Measurements from ENCODE around the gene MKLN1. TPM values are rescaled to one million over a fixed set of nuclear protein-coding genes. Genes with fewer than 3 reads are reported as not detected.

Gene MKLN1
- polyA plus RNA-seq, 1 donor from 2014 or later = 15.9 TPM

GRCh38 chr7:131293018-131293417, 34.7 kb upstream of the MKLN1 start (continued):
- TF ChIP-seq SMC3 (conservative IDR thresholded peaks at IDR 0.05; ENCODE audit: poor library complexity) = no peak

GRCh38 chr7:131294553-131294952, 33.1 kb upstream of the MKLN1 start:
- Histone ChIP-seq H3K36me3 (ENCODE audit: insufficient read depth, low read length) (no peaks in the 10 kb centered on the region), H3K27me3 (ENCODE audit: insufficient read depth, low read depth, low read length) (no peaks in the 10 kb centered on the region), H3K9me3 (ENCODE audit: low read length) (no peaks in the 10 kb centered on the region), H2AFZ (ENCODE audit: low read depth, low read length) (no peak overlapping the region), H3K27ac (ENCODE audit: low read length) (no peak overlapping the region), H3K4me2 (ENCODE audit: low read length) (no peak overlapping the region), H3F3A (ENCODE audit: insufficient read depth, low read length, poor library complexity, severe bottlenecking) (no peaks in the 10 kb centered on the region), H3K9me2 (ENCODE audit: insufficient read depth, low read length) (no peaks in the 10 kb centered on the region), H3K4me3 (ENCODE audit: low read length) (no peak overlapping the region), H4K20me1 (ENCODE audit: insufficient read depth) (no peaks in the 10 kb centered on the region), H3K79me2 (replicated peaks; ENCODE audit: insufficient read depth, low read length) (no peaks in the 10 kb centered on the region), H3K9ac (ENCODE audit: low read length) (no peak overlapping the region)
- TF ChIP-seq SMC3 (conservative IDR thresholded peaks at IDR 0.05; ENCODE audit: poor library complexity) (no peak), TAF1 (IDR thresholded peaks at IDR 0.05; ENCODE audit: low read depth) (no peak), REST (IDR thresholded peaks at IDR 0.05; ENCODE audit: borderline replicate concordance) (no peak), RAD21 (conservative IDR thresholded peaks at IDR 0.05) (no peak), EZH2 (IDR thresholded peaks at IDR 0.05; ENCODE audit: borderline replicate concordance, insufficient read depth, low read length, poor library complexity, severe bottlenecking) (no peak), MXI1 (conservative IDR thresholded peaks at IDR 0.05; ENCODE audit: poor library complexity, severe bottlenecking) (no peak), POLR2AphosphoS5 (IDR thresholded peaks at IDR 0.05) (no peak), CTCF (IDR thresholded peaks at IDR 0.05; ENCODE audit: poor library complexity, severe bottlenecking) (no peak), EP300 (conservative IDR thresholded peaks at IDR 0.05; ENCODE audit: poor library complexity, severe bottlenecking) (no peak)

- Histone ChIP-seq H3K9me3 (ENCODE audit: low read length) (no peaks in the 10 kb centered on the region), H3K4me3 (ENCODE audit: low read length) (no peak overlapping the region), H3F3A (ENCODE audit: insufficient read depth, low read length, poor library complexity, severe bottlenecking) (no peaks in the 10 kb centered on the region), H3K79me2 (replicated peaks; ENCODE audit: insufficient read depth, low read length) (no peaks in the 10 kb centered on the region), H3K4me2 (ENCODE audit: low read length) (no peak overlapping the region), H2AFZ (ENCODE audit: low read depth, low read length) (no peak overlapping the region), H3K27ac (ENCODE audit: low read length) (no peak overlapping the region), H3K9me2 (ENCODE audit: insufficient read depth, low read length) (no peaks in the 10 kb centered on the region), H3K9ac (ENCODE audit: low read length) (no peak overlapping the region), H4K20me1 (ENCODE audit: insufficient read depth) (no peaks in the 10 kb centered on the region), H3K27me3 (ENCODE audit: insufficient read depth, low read depth, low read length) (no peaks in the 10 kb centered on the region), H3K36me3 (ENCODE audit: insufficient read depth, low read length) (no peaks in the 10 kb centered on the region)
- TF ChIP-seq REST (IDR thresholded peaks at IDR 0.05; ENCODE audit: borderline replicate concordance) (no peak), SMC3 (conservative IDR thresholded peaks at IDR 0.05; ENCODE audit: poor library complexity) (no peak), POLR2AphosphoS5 (IDR thresholded peaks at IDR 0.05) (no peak), RAD21 (conservative IDR thresholded peaks at IDR 0.05) (no peak), TAF1 (IDR thresholded peaks at IDR 0.05; ENCODE audit: low read depth) (no peak), MXI1 (conservative IDR thresholded peaks at IDR 0.05; ENCODE audit: poor library complexity, severe bottlenecking) (no peak), EZH2 (IDR thresholded peaks at IDR 0.05; ENCODE audit: borderline replicate concordance, insufficient read depth, low read length, poor library complexity, severe bottlenecking) (no peak), CTCF (IDR thresholded peaks at IDR 0.05; ENCODE audit: poor library complexity, severe bottlenecking) (no peak), EP300 (conservative IDR thresholded peaks at IDR 0.05; ENCODE audit: poor library complexity, severe bottlenecking) (no peak)
These were observed 29.1 kb upstream of the MKLN1 start for GRCh38 chr7:131298608-131298992.
